Stimulated activated CD4-positive, alpha-beta T cell treated with anti-CD3 and anti-CD28 coated beads, TNF-alpha, amount 100 ng/mL, for 1 hour (primary cell): Measurements from ENCODE around the gene WDR7.

Experiments used
- DNase-seq, 3 donors: peaks; one replicate each; pipeline ENCODE4 v3.0.0-alpha.2; 2020; ENCODE audit warnings: low read depth in 3 of 3, low spot score in 1 of 3

The WDR7 gene

DNA sequence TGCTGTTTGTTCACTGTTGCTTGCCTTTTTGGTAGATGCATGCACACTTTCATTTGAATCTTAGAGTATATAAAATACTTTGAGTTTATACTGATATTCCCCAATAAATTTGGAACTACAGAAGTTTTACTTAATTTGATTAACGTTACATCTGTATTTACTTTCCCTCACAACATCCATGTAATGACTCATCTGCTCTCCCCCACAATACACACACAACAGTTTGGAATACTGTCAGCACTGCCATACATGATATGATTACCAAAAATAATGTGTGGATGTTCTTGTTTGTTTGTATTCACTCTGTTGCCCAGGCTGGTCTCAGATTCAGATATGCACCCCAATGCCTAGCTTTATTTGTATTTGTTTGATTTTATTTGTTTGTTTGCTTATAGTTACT is 144.2 kb downstream of the WDR7 start:
- no peak for DNase-seq

- DNase-seq = no peak
Measured at GRCh38 chr18:56799756-56800155, 148.6 kb downstream of the WDR7 start.

DNA sequence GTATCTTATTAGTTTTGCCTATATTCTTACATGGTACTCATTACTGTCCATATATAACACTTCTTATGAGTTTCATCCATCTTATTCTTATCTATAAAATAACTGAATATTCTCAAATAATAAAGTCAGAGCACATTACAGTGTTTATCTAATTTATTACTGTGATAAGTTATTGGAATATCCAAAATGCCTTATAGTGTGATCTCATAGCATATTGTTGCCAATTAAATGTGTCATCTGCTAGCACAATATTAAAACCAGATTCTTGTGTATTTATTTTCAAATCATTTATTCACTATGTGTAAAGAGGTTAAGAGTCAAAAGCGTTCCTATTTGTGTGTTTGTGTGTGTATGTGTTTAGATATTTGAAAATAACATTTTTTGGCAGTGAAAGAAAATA is 151.9 kb downstream of the WDR7 start:
- DNase-seq = no peak

- DNase-seq = no peak
Measured at GRCh38 chr18:56804395-56804794, 153.2 kb downstream of the WDR7 start.

DNA sequence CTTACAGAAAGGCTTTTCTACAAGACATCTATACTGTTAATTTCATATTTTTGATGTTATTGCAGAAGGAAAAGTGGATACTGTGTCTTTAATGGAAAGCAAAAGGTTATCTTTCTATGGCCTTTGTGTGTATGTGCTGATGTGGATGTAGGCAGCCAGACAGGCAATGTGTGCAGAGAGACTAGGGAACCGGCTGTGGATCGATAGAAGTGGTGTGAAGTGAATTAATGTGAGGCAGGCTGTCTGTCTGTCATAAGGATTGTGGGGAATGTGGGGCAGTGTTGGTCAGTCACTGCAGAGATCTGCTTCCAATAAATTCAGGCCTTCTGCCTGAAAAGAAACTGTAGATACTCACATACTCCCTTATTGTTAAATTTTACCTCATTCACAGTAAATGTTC is 156.7 kb downstream of the WDR7 start:
- DNase-seq = no peak

DNA sequence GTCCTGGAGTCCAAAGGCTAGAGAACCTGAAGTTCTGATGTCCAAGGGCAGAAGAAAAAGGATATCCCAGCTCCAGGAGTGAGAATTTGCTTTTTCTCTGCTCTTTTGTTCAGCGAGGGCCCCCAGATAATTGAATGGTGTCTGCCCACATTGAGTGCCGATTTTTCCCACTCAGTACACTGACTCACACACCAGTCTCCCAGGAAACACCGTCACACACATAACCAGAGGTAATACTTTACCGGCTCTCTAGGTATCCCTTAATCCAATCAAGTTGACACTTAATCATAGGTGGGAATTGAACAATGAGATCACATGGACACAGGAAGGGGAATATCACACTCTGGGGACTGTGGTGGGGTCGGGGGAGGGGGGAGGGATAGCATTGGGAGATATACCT is 161.5 kb downstream of the WDR7 start:
- DNase-seq = no peak

GRCh38 chr18:56815926-56816325 is 164.8 kb downstream of the WDR7 start:
- DNase-seq = no peak

DNA sequence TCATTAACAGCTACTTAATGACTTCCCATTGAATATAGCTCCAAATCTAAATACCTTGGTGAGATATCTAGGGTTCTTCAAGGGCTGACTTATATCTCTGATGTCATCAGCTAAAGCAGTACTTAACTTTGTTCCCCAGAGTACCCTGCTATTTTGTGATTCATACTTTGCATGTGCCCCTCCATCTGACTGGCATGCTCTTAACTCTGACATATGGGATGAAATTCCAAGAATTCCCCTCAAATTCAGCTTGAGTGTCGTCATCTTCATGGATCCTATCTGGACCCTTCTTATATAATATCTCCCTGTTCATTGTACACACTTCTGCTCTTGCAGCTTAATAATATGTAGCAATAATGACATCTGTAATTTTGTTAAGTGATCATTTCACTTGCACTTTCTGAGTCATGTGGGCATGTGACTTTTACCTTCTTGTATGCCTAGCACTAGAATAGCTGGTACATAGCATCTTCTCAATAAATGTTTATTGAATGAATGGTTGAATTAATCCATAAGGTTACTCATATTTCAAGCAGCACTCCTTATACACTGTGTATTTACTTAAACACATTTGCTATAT is 172.9 kb downstream of the WDR7 start:
- no peak for DNase-seq

- no peak for DNase-seq
Measured at GRCh38 chr18:56825321-56825720, 174.2 kb downstream of the WDR7 start.

- no peak for DNase-seq
Measured at GRCh38 chr18:56825878-56826277, 174.7 kb downstream of the WDR7 start.

GRCh38 chr18:56831988-56832387 is 180.8 kb downstream of the WDR7 start:
- DNase-seq = no peak

DNA sequence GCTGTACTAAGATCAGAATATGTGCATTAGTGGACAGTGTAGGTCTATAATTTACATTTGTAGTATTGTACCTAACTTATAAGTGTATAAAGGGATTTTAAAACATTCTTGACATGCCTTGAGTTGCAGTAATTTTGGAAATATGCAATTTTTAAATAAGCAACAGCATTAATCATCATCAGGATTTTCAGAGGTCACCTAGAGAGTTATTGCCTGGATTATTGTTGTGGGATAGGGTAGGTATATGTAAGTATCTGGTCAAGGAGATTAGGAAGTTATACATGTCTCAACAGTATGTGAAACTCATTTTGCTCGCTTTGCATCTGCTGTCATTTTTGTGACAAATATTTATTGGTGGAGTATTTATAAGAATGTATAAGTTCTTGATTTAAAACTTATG is 184.2 kb downstream of the WDR7 start:
- DNase-seq = no peak

DNA sequence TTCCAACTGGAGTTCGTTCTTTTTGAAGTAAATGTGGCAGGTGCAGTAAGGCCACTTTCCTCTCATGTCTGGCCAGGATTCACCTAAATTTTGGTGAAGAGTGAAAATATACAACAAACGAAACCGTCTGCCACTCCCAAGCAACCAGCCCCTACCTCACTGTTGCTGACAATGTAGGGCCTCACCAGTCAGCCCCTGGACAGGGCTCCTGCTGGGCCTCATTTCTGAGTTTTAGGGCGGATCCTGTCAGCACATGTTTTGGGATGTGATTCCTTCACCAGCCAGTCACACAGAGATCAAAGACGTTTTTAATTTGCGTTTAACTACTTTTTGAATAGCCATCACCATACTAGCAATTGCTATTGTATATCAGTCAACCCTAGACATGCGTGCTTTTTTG is 185.0 kb downstream of the WDR7 start:
- no peak for DNase-seq

DNA sequence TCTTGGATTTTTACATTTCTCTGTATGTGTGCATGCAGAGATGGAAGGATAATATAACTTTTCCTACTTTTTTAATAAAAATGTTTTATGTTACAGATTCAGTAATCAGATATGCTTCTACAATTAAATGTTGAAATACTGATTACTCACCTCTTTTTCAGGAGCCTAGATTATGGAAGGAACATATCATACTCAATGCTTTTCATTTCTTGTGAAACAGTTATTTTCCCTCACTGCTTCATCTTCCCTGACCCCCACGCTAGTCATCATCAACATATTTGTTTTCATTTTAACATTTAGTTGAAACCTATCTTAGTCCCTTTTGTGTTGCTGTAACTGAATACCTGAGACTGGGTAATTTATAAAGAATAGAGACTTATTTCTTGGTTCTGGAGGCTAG is 190.7 kb downstream of the WDR7 start:
- DNase-seq = no peak

- no peak for DNase-seq
Measured at GRCh38 chr18:56843241-56843640, 192.1 kb downstream of the WDR7 start.

DNA sequence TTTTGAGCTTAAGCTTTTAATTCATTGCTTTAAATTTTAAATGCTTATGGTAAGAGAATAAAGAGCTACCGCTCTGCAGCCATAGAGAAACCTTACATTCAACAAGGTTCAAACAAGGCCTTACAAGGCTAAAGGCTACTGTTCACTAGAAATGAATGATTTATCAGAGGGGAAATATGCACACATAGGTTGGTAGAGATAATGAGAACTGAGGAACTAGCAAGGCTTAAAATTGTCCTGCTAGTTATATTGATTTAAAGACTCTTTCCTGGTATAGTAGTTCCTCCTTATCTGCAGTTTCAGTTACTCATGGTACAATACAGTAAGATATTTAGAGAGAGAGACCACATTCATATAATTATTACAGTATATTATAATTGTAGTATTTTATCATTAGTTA is 193.4 kb downstream of the WDR7 start:
- no peak for DNase-seq

GRCh38 chr18:56851774-56852173 is 200.6 kb downstream of the WDR7 start:
- DNase-seq = no peak

DNA sequence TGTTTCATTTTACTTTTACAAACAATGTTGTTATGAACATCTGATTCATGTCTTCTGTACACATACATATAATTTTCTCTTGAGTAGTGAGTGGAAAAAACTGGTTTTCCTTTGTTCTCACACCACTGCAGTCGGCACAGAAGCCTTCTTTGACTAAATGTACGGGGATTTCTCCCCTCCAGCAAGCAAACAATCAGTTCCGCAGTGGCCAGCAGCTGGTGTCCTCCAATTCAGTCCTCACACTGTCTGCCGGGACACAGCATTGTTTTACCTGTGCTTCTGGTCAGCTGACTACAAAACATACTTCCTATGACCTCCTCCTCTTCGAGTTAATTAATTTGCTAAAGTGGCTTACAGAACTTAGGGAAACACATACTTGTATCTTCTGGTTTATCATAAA is 202.8 kb downstream of the WDR7 start:
- DNase-seq = no peak

DNA sequence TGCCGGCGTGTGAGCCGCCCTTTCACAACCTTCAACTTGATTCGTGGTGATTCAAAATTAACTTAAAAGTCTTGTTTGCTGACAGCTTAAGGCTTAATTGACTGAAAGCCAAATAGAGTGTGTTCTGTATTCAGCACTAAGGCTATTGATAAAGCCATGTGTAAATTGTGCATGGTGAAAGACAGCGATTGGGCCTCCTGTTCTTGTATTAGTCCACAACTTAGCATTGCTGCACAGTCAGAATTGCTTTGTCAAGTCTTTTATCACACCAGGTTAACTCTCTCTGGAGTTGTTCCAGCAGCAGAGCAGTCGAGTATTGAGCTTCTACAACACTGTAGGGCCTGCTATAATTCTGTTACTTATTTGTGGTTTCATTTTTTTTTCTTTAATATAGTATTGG is 210.1 kb downstream of the WDR7 start:
- DNase-seq = no peak

GRCh38 chr18:56869189-56869777 is 218.1 kb downstream of the WDR7 start:
- DNase-seq = no peak

DNA sequence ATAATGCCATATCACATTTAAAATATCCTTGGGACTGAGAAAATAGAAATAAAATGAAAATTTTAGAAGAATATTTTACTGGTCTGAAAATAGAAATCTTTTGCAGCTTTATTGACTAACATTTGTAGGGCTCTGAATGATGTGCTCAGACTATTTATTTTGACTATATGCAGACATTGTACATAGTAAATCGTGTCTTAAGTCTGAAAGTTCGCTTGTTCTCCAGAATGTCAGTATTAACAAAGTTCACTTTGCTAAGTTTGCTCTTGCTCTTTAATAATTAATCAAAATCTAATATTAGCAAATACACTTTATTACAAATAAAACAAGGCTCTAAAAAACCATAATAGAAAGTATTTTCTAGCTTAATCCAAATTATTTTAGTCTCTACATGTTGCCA is 219.8 kb downstream of the WDR7 start:
- no peak for DNase-seq

GRCh38 chr18:56872140-56872539 is 221.0 kb downstream of the WDR7 start:
- no peak for DNase-seq

DNA sequence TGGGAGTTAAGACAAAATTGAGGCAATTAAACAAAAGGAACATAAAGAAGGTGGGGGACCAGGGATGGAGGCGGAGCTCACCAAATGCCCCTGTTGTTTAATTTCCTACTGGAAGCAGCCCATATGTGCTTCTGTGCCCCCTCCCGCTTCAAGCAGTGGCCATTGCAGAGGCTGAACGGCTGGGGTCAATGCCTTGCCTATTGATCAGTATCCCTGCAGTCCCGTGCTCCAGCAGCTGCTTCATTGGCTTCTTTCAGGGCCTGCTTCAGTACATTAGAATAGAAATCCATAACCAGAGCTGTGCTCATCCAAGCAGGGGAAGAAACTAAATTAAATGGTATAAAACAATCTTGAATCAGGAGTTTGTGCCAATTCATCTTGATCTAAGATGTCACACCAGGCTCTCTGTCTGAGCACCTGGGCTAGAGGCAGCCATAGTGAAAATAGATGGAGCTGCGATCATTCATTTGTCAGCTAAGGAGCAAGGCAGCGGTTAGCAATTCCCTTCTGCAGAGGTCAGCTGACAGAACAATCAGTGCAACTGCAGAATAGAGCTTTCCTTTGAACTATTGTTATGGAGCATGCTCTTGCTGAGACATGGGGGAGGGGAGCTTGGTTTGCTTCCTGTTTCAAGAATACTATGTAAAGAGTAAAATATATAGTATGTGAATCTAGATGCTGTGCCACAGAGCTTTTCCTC is 222.4 kb downstream of the WDR7 start:
- no peak for DNase-seq
